Ectodermal cell (in vitro differentiated cells): ENCODE measurements around the gene ADAMTS18.

ENCODE experiments used
- H3K27ac ChIP-seq: 2 replicates; pipeline ENCODE4 v1.7.0; 2013; ENCODE audit warnings: mild to moderate bottlenecking, low read depth, low read length; ENCODE audit not compliant: insufficient read depth, poor library complexity, severe bottlenecking
- H3K27me3 ChIP-seq: 2 replicates; pipeline ENCODE4 v1.7.0; 2013; ENCODE audit warnings: mild to moderate bottlenecking, low read length; ENCODE audit not compliant: insufficient read depth, control insufficient read depth, poor library complexity, severe bottlenecking
- H3K36me3 ChIP-seq: one replicate; pipeline ENCODE4 v1.7.0; 2013; ENCODE audit warnings: low read length; ENCODE audit not compliant: control insufficient read depth, insufficient read depth
- H3K4me1 ChIP-seq: one replicate; pipeline ENCODE4 v1.7.0; 2013; ENCODE audit warnings: low read length; ENCODE audit not compliant: control insufficient read depth, insufficient read depth
- H3K4me3 ChIP-seq: 2 replicates; pipeline ENCODE4 v1.7.0; 2013; ENCODE audit warnings: low read depth, low read length, control low read depth; ENCODE audit not compliant: insufficient read depth
- H3K9me3 ChIP-seq: 2 replicates; pipeline ENCODE4 v1.7.0; 2013; ENCODE audit warnings: mild to moderate bottlenecking, low read length, moderate library complexity; ENCODE audit not compliant: control insufficient read depth
- WGBS, 2 experiments: methylation state at CpG; one replicate each; pipeline ENCODE4 v1.1.7; 2013; ENCODE audit warnings: missing lambda C conversion rate in 2 of 2; 5-methylcytosine and 5-hydroxymethylcytosine counted together

ADAMTS18 gene

DNA sequence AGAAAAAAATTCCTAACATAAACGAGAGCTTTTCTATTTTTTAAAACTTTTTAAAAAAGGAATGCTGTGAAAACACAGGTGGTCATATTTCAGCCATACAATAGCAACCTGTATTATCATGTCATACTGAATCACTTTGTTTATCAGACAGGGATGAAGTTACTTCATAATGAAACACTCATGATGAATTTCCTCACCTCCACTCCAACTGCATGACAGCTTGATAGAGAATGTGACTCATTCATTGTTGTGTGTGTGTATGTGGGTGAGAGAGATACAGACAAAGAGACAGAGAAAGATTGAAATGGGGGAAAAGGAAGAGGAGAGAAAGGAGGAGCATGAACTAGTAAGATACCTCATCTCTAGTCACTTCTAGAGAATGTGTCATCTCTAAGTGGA is 126.7 kb downstream of the ADAMTS18 start:
- Histone ChIP-seq H3K27ac (no peak overlapping the region), H3K27me3 (no peaks in the 10 kb centered on the region), H3K36me3 (no peaks in the 10 kb centered on the region), H3K4me1 (peaks cover 4% of the 10 kb centered on the region), H3K9me3 (no peaks in the 10 kb centered on the region), H3K4me3 (no peak overlapping the region)
- WGBS, 2 experiments, result 82% methylated on average over 1 of the region's 1 CpG; no CpG with 5 or more reads in 1 of the 2 experiments

DNA sequence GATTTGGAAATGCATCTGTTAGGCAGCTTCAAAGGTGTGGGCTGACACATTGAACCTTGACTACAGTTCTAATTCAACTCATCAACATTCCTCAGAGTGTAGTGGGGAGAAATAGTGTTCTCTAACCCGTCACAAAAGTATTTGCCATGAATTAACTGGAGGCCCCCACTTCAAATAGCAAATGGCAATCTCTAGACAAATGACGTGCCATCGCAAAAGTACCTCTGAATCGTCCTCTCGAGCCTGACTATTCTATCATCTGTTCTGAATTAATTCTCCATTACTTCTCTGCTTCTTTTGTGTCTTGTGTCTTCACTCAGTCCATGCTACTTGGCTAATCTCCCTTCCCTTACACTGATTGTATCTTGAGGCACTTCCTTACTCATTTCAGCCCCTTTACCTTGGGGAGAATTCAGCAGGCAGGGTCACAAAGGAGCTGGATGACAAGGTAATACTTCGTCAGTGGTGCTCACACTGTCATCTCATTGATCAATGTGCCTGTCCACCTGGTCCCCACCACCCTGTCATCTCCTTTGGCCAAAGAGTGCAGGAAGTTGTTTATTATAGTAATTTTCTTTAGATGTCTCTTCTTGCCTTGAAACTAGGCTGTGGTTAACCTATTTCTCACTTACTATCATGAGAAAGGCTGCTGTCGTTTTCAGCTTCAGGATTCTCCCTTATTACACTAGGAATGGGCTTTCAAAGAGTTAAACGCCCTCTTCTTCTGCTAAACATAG is 127.2 kb downstream of the ADAMTS18 start:
- no peaks in the 10 kb centered on the region for H3K27me3 ChIP-seq
- H3K9me3 ChIP-seq, result no peaks in the 10 kb centered on the region
- peaks cover 4% of the 10 kb centered on the region for H3K4me1 ChIP-seq
- no peak overlapping the region for H3K27ac ChIP-seq
- WGBS, 2 experiments, result 83 to 86% methylated on average over 8 of the region's 8 CpGs
- no peak overlapping the region for H3K4me3 ChIP-seq
- H3K36me3 ChIP-seq, result no peaks in the 10 kb centered on the region

DNA sequence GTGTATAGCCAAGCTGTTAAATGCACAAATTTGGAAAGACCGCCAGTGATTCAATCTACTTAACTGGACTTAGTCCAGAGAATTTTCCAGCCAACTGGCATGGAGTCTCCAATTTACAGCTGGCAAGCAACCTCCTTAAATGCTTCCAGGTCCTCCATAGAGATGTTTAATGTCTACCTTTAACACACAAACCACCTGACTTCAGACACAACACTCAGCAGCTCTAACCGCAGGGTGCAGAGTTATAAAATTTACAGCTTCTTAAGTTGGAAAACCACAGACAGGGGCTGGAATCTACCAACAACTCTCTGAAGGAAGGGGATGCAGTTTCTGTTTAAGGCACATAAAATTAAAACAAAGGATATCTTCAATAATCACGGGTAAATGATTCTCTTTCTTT is 128.8 kb downstream of the ADAMTS18 start:
- Histone ChIP-seq H3K4me1 (peaks cover 4% of the 10 kb centered on the region), H3K27me3 (no peaks in the 10 kb centered on the region), H3K36me3 (no peaks in the 10 kb centered on the region), H3K4me3 (no peak overlapping the region), H3K9me3 (no peaks in the 10 kb centered on the region), H3K27ac (no peak overlapping the region)
- WGBS, 2 experiments, result 93 to 99% methylated on average over 2 to 3 of the region's 3 CpGs

DNA sequence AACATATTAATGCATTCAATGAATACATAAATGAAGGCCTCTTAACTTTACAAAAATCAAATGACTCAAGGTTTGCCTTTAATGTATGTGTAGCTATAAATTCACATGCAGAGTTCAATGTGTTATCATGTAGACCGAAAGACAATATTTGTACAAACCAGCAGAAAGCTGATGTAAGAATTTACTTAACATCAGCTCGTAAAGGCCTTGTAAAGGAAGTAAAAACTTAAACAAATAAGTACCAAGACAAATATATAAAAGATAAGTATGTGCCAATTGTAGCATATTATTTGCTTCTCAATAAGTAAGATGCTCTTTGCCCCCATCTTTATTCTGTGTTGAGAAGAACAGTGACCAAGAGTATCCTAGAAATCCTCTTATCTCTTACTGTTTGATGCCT is 130.0 kb downstream of the ADAMTS18 start:
- Histone ChIP-seq H3K36me3 (no peaks in the 10 kb centered on the region), H3K4me1 (peaks cover 4% of the 10 kb centered on the region), H3K27ac (no peak overlapping the region), H3K9me3 (no peaks in the 10 kb centered on the region), H3K4me3 (no peak overlapping the region), H3K27me3 (no peaks in the 10 kb centered on the region)
- 100% methylated on average over 1 of the region's 2 CpGs; no CpG with 5 or more reads in 1 of the 2 experiments for WGBS, 2 experiments

DNA sequence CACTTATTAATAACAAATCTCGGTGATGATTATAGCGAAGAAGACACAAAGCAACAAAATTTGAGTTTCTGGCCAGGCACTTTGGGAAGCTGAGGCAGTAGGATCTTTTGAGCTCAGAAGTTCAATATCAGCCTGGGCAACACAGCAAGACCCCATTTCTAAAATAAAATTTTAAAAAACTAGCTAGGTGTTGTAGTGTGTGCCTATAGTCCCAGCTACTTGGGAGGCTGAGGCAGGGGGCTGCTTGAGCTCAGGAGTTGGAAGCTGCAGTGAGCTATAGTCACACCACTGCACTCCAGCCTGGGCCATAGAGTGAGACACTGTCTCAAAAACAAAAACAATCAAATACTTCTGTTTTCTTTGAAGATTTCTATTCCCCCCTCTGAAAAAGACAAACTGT is 130.7 kb downstream of the ADAMTS18 start:
- no peaks in the 10 kb centered on the region for H3K27me3 ChIP-seq
- WGBS, 2 experiments, result 96 to 98% methylated on average over 2 of the region's 2 CpGs
- peaks cover 4% of the 10 kb centered on the region for H3K4me1 ChIP-seq

DNA sequence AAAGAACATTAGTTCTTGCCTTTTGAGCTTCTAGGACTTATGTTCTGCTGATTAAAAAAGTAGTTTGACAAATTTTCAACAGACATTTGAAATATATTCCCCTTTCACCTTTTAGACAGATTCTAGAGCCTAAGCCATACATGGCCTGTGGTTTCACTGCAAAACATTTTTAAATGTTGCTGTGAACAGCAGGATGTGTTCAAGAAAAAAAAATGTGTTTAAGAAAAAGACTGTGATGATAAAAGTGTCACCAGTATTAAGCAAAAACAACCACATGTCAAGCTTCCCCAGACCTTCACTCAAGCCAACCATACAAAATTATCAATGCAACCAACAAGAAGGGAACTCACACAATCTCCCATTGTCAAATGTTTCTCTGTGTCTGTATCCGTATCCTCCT is 132.2 kb downstream of the ADAMTS18 start:
- Histone ChIP-seq H3K4me3 (no peak overlapping the region), H3K9me3 (no peaks in the 10 kb centered on the region), H3K27me3 (no peaks in the 10 kb centered on the region), H3K27ac (no peak overlapping the region), H3K4me1 (peaks cover 8% of the 10 kb centered on the region), H3K36me3 (no peaks in the 10 kb centered on the region)
- WGBS, 2 experiments, result 90 to 93% methylated on average over 1 of the region's 1 CpG

More for the DNA sequence above, 130.7 kb downstream of the ADAMTS18 start:
- no peak overlapping the region for H3K27ac ChIP-seq
- H3K4me3 ChIP-seq, result no peak overlapping the region
- H3K36me3 ChIP-seq, result no peaks in the 10 kb centered on the region
- H3K9me3 ChIP-seq, result no peaks in the 10 kb centered on the region

DNA sequence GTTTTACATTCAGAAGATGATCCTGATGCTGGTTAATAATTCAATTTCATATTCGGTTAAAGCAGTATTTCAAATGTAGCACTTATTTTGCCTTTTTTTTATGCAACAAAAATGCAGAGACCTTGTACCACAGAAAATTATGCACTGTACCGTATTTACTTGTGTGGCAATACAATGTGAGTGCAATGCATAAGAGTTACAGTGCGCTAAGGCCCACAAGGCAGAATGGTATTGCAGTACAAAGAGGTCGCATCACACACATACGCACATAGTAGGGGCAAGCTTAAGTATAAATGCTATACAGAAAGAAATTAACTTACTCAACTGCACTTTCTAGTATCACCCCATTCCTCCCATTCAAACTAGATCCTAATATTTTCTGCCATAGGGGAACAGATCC is 132.6 kb downstream of the ADAMTS18 start:
- H3K27ac ChIP-seq, result no peak overlapping the region
- WGBS, 2 experiments, result 85 to 96% methylated on average over 3 to 5 of the region's 5 CpGs

DNA sequence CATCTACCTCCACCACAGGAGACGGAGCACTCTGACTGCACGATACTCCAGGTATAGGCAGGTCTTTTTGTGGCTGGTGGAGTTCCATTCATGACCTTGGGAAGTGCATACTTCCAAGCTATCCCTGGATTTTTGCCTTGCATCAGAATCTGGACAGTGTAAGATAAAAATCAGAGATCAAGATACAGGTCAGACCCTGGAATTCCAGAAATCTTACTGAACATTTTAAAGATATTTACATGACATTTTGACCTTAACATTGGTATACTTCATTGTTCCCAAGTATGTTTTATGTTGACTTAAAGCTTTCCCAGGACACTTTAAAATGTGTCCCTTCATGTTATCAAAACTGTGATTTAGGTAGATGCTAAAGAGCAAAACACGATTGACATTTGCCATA is 134.6 kb downstream of the ADAMTS18 start:
- no peak overlapping the region for H3K4me3 ChIP-seq
- no peak overlapping the region for H3K27ac ChIP-seq
- 92 to 98% methylated on average over 3 of the region's 3 CpGs for WGBS, 2 experiments
- H3K27me3 ChIP-seq, result no peaks in the 10 kb centered on the region
- peaks cover 6% of the 10 kb centered on the region for H3K4me1 ChIP-seq
- no peaks in the 10 kb centered on the region for H3K36me3 ChIP-seq
- H3K9me3 ChIP-seq, result no peaks in the 10 kb centered on the region

More for the DNA sequence above, 132.6 kb downstream of the ADAMTS18 start:
- Histone ChIP-seq H3K4me1 (peaks cover 6% of the 10 kb centered on the region), H3K9me3 (no peaks in the 10 kb centered on the region), H3K36me3 (no peaks in the 10 kb centered on the region), H3K27me3 (no peaks in the 10 kb centered on the region), H3K4me3 (no peak overlapping the region)

DNA sequence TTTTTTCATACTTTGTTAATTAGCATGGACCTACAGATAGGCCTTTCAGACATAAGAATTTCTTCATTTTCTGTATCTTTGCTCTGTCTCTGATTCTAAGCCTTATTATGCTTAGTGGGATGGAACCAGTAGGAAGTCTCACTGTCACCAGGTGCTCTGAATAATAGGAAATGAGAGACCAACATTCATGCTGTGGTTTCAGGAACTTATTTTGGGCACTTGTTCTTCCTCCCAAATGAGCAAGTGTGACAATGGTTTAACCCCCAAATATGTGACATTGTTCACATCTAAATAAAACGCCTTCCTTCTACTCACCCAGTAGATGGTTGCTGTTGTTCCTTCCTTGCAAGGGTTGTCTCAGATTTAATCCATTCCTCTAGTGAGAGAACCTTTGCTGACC is 135.4 kb downstream of the ADAMTS18 start:
- no peaks in the 10 kb centered on the region for H3K36me3 ChIP-seq
- WGBS, 2 experiments, result 97 to 100% methylated on average over 1 of the region's 1 CpG
- H3K27ac ChIP-seq, result no peak overlapping the region
- no peaks in the 10 kb centered on the region for H3K27me3 ChIP-seq
- H3K9me3 ChIP-seq, result no peaks in the 10 kb centered on the region
- peaks cover 6% of the 10 kb centered on the region for H3K4me1 ChIP-seq
- no peak overlapping the region for H3K4me3 ChIP-seq

DNA sequence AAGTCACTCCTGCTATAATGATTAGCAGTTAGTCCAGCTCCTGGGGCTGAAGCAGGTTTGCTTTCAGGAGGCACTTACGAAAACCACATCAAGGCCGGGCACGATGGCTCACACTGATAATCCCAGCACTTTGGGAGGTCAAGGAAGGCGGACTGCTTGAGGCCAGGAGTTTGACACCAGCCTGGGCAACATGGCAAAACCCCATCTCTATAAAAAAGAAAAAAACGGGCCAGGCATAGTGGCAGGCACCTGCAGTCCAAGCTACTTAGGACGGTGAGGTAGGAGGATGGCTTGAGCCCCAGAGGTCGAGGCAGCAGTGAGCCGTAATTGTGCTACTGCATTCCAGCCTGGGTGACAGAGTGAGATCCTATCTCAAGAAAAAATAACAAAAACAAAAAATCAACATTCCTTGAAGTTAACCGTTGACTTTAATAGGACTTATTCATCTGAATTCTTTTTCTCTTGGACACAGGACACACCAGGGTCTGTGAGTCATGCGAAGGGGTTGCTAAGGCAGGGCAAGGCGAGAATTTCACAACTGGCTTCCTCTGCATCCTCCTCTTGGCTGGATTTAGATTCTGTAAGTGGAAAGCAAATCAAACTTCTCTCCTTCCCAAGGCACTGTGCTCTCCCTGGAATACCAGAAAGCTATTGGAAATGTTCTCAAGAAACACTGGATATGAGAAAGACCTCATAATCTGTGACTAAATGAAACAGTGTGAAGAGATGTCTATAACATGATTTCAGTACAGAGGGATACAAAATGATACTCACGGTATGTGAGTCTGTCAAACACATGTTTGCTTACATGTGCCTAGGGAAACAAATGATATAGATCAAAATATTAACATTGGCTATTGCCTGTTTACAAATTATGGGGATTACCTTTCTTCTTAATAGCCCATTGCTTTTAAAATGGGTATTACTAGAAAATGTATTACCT is 136.1 kb downstream of the ADAMTS18 start:
- Histone ChIP-seq H3K9me3 (no peaks in the 10 kb centered on the region), H3K4me3 (no peak overlapping the region), H3K27ac (no peak overlapping the region), H3K27me3 (no peaks in the 10 kb centered on the region), H3K4me1 (peaks cover 6% of the 10 kb centered on the region), H3K36me3 (no peaks in the 10 kb centered on the region)
- 82 to 93% methylated on average over 12 of the region's 12 CpGs for WGBS, 2 experiments
